ENCODE data around the gene HAUS8. TPM values are rescaled to one million over a fixed set of nuclear protein-coding genes. Genes with fewer than 3 reads are reported as not detected.

Gene HAUS8
- total and polyA plus RNA-seq, 2 experiments from 2014 or later = 11.5 to 14.2 TPM

- no peaks in the 10 kb centered on the region for H3K27me3 ChIP-seq
- no peak for TF ChIP-seq CTCF (IDR thresholded peaks at IDR 0.05; ENCODE audit: low read depth, low read length)
- H3K9me3 ChIP-seq (ENCODE audit: low read depth) = no peaks in the 10 kb centered on the region
- peak overlapping the region; percentile 44 for H3K4me3 ChIP-seq
- H3K36me3 ChIP-seq = no peaks in the 10 kb centered on the region
- DNase-seq (ENCODE audit: low read depth in 1 of 2, low spot score in 1 of 2) = no peak
- no peak overlapping the region for H3K27ac ChIP-seq
- H3K4me1 ChIP-seq (ENCODE audit: low read depth) = peaks cover 11% of the 10 kb centered on the region
Observed at GRCh38 chr19:17073869-17074633, 1.2 kb downstream of the HAUS8 start.

- Histone ChIP-seq H3K9me3 (ENCODE audit: low read depth) (no peaks in the 10 kb centered on the region), H3K4me3 (no peak overlapping the region), H3K27ac (no peak overlapping the region), H3K27me3 (no peaks in the 10 kb centered on the region), H3K4me1 (ENCODE audit: low read depth) (peaks cover 6% of the 10 kb centered on the region), H3K36me3 (no peaks in the 10 kb centered on the region)
- no peak for TF ChIP-seq CTCF (IDR thresholded peaks at IDR 0.05; ENCODE audit: low read depth, low read length)
- DNase-seq (ENCODE audit: low read depth in 1 of 2, low spot score in 1 of 2) = no peak
Observed at GRCh38 chr19:17070912-17071311, 4.3 kb downstream of the HAUS8 start.

- Histone ChIP-seq H3K27ac (peak overlapping the region; percentile 29), H3K4me1 (ENCODE audit: low read depth) (peaks cover 6% of the 10 kb centered on the region), H3K27me3 (no peaks in the 10 kb centered on the region), H3K9me3 (ENCODE audit: low read depth) (no peaks in the 10 kb centered on the region), H3K4me3 (no peak overlapping the region), H3K36me3 (no peaks in the 10 kb centered on the region)
- no peak for DNase-seq (ENCODE audit: low read depth in 1 of 2, low spot score in 1 of 2)
- TF ChIP-seq CTCF (IDR thresholded peaks at IDR 0.05; ENCODE audit: low read depth, low read length) = no peak
Observed at GRCh38 chr19:17070421-17070820, 4.8 kb downstream of the HAUS8 start.

GRCh38 chr19:17069193-17069592 lies 6.1 kb downstream of the HAUS8 start:
- Histone ChIP-seq H3K9me3 (ENCODE audit: low read depth) (no peaks in the 10 kb centered on the region), H3K4me3 (no peak overlapping the region), H3K4me1 (ENCODE audit: low read depth) (peaks cover under 1% of the 10 kb centered on the region), H3K27ac (no peak overlapping the region), H3K36me3 (no peaks in the 10 kb centered on the region), H3K27me3 (no peaks in the 10 kb centered on the region)
- TF ChIP-seq CTCF (IDR thresholded peaks at IDR 0.05; ENCODE audit: low read depth, low read length) = no peak
- peak in 1 of 2 donors; percentile 31 for DNase-seq (ENCODE audit: low read depth in 1 of 2, low spot score in 1 of 2)

GRCh38 chr19:17063428-17063827 lies 11.8 kb downstream of the HAUS8 start:
- Histone ChIP-seq H3K36me3 (peaks cover 4% of the 10 kb centered on the region), H3K4me1 (ENCODE audit: low read depth) (no peaks in the 10 kb centered on the region), H3K4me3 (no peak overlapping the region), H3K27me3 (no peaks in the 10 kb centered on the region), H3K9me3 (ENCODE audit: low read depth) (no peaks in the 10 kb centered on the region), H3K27ac (no peak overlapping the region)
- TF ChIP-seq CTCF (IDR thresholded peaks at IDR 0.05; ENCODE audit: low read depth, low read length) = no peak
- no peak for DNase-seq (ENCODE audit: low read depth in 1 of 2, low spot score in 1 of 2)
